HG02571 (cell line): ENCODE results near the gene CYBA.

ENCODE experiments used
- ATAC-seq: cut with Tn5 transposase; IDR thresholded peaks from one replicate; pipeline ENCODE4 v1.9.1; 2021; ENCODE audit warnings: mild to moderate bottlenecking, moderate library complexity; ENCODE audit not compliant: unreplicated experiment

CYBA gene

GRCh38 chr16:88631920-88632586 is 18.8 kb downstream of the CYBA start:
- no peak for ATAC-seq

- ATAC-seq, result no peak
These were observed 19.5 kb downstream of the CYBA start for GRCh38 chr16:88631384-88631783.

- ATAC-seq, result no peak
These were observed 19.9 kb downstream of the CYBA start for GRCh38 chr16:88630941-88631340.

GRCh38 chr16:88630433-88630832 is 20.4 kb downstream of the CYBA start:
- ATAC-seq, result no peak

GRCh38 chr16:88629835-88630234 is 21.0 kb downstream of the CYBA start:
- no peak for ATAC-seq

- no peak for ATAC-seq
These were observed 22.3 kb downstream of the CYBA start for GRCh38 chr16:88628512-88628974.

GRCh38 chr16:88627531-88628411 is 23.1 kb downstream of the CYBA start:
- ATAC-seq, result no peak

- no peak for ATAC-seq
These were observed 24.2 kb downstream of the CYBA start for GRCh38 chr16:88626646-88627045.

- no peak for ATAC-seq
These were observed 25.8 kb downstream of the CYBA start for GRCh38 chr16:88624977-88625576.

- no peak for ATAC-seq
These were observed 26.4 kb downstream of the CYBA start for GRCh38 chr16:88624481-88624880.

- no peak for ATAC-seq
These were observed 27.0 kb downstream of the CYBA start for GRCh38 chr16:88623858-88624257.

- no peak for ATAC-seq
These were observed 28.0 kb downstream of the CYBA start for GRCh38 chr16:88622866-88623265.

GRCh38 chr16:88622125-88622524 is 28.7 kb downstream of the CYBA start:
- ATAC-seq, result no peak

GRCh38 chr16:88619859-88620815 is 30.7 kb downstream of the CYBA start:
- no peak for ATAC-seq

- ATAC-seq, result no peak
These were observed 31.7 kb downstream of the CYBA start for GRCh38 chr16:88618956-88619667.

- ATAC-seq, result no peak
These were observed 32.5 kb downstream of the CYBA start for GRCh38 chr16:88618182-88618955.

- no peak for ATAC-seq
These were observed 33.4 kb downstream of the CYBA start for GRCh38 chr16:88617268-88618031.

- ATAC-seq, result no peak
These were observed 34.1 kb downstream of the CYBA start for GRCh38 chr16:88616736-88617135.
